Jurkat, Clone E6-1 (cell line): ENCODE results near the gene LTV1. TPM values are rescaled to one million over a fixed set of nuclear protein-coding genes. Genes with fewer than 3 reads are reported as not detected.
A peak's percentile ranks its signal among the peaks of the same experiment; 100 is the strongest.
"Not testable (repeated sequence)": the region's sequence is repeated elsewhere in the genome, so short reads cannot be mapped to it uniquely, and the experiment has no call there.

Experiments used
- DNase-seq: peaks from one replicate; pipeline ENCODE4 v3.0.0-alpha.2; 2011; ENCODE audit warnings: low read depth, low spot score
- H3K4me3 ChIP-seq: 2 replicates; pipeline ENCODE4 v1.5.1; 2011; ENCODE audit warnings: mild to moderate bottlenecking, low read length, control low read depth, moderate library complexity
- polyA plus RNA-seq: library from polyadenylated mRNA; unstranded; fragments of >200 nt; gene quantifications from one replicate; pipeline ENCODE4 v1.2.1, GENCODE V29; 2012; ENCODE audit warnings: missing spikeins; ENCODE audit not compliant: insufficient read length, insufficient read depth

The LTV1 gene
- 51.7 TPM for polyA plus RNA-seq

GRCh38 chr6:143842902-143843676 is at the start of gene LTV1:
Gene LTV1, plus strand, starts transcription at chr6:143843338. Its CDS starts 140 bp downstream, at chr6:143843478.
- peak within 1 kb of the TSS; percentile 94 for H3K4me3 ChIP-seq
- peak; percentile 91 for DNase-seq

DNA sequence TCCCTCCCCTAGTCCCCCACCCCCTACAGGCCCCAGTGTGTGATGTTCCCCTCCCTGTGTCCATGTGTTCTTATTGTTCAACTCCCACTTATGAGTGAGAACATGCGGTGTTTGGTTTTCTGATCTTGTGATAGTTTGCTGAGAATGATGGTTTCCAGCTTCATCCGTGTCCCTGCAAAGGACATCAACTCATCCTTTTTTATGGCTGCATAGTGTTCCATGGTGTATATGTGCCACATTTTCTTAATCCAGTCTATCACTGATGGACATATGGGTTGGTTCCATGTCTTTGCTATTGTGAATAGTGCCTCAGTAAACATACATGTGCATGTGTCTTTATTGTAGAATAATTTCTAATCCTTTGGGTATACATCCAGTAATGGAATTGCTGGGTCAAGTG is 46.6 kb upstream of the LTV1 start:
- not testable (repeated sequence) for DNase-seq, H3K4me3 ChIP-seq

- DNase-seq, H3K4me3 ChIP-seq: not testable (repeated sequence)
Measured at GRCh38 chr6:143798487-143798886, 44.7 kb upstream of the LTV1 start.

DNA sequence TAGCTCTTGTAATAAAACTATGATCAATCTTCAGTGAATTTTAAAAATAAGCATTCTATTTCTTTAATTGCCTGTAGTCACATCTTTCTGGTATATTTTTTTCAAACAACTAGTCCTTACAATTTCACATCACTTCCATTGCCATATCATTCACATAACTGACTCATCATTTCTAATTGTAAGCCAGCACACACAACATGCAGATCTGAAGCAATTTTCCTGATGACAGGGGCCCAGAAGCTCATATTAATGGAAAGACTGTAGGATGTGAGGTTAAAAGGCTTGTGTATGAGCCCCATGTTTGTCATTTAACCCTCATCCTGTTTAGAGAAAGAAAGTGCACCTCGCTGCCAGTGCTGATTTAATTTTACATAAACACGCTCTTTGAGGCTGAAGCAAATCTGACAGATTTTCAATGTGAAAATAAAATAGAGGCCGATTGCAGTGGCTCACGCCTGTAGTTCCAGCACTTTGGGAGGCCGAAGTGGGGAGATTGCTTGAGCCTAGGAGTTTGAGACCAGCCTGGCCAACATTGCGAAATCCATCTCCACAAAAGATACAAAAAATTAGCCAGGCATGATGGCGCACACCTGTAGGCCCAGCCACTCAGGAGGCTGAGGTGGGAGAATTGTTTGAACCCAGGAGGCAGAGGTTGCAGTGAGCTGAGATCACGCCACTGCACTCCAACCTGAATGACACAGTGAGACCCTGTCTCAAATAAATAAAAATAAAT is 40.1 kb upstream of the LTV1 start:
- no peak for DNase-seq

DNA sequence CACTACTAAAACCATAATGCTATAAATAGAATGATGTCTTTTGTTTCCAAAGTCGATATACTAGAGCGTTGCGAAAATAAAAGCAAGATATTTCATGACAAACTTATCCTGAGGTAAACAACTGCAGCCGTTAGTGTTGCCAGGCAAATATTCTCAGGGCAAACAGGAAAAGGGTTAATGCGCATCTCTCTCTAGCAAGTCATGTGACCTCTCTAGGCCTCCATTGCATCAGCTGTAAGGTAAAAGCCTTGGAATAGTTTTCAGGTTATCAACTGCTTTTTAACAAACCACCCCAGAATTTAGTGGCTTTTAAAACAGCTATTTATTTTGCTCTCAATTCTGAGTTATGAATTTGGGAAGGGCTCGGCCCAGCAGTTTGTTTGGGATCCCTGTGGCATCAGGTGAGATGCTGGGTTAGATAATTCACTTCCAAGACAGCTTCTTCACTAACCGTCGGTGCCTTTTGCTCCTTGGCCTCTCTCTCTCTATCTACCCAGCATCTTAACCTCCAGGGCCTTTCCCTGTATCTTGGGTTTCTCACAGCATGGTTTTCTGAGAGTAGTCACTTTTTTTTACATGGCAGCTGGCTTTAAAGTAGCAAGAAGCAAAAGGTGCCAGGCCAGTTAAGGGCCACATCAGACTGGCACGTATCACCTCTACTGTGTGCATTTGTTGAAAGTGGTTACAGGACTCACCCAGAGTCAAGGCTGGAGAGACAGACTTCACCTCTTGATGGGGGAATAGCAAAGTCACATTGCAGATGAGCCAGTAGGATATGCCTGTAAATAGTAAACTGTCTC is 39.2 kb upstream of the LTV1 start:
- DNase-seq: no peak
- no peak overlapping the region for H3K4me3 ChIP-seq

More for the DNA sequence above, 40.1 kb upstream of the LTV1 start:
- no peak overlapping the region for H3K4me3 ChIP-seq

GRCh38 chr6:143804835-143805239 is 38.3 kb upstream of the LTV1 start:
- DNase-seq: no peak
- H3K4me3 ChIP-seq: no peak overlapping the region

DNA sequence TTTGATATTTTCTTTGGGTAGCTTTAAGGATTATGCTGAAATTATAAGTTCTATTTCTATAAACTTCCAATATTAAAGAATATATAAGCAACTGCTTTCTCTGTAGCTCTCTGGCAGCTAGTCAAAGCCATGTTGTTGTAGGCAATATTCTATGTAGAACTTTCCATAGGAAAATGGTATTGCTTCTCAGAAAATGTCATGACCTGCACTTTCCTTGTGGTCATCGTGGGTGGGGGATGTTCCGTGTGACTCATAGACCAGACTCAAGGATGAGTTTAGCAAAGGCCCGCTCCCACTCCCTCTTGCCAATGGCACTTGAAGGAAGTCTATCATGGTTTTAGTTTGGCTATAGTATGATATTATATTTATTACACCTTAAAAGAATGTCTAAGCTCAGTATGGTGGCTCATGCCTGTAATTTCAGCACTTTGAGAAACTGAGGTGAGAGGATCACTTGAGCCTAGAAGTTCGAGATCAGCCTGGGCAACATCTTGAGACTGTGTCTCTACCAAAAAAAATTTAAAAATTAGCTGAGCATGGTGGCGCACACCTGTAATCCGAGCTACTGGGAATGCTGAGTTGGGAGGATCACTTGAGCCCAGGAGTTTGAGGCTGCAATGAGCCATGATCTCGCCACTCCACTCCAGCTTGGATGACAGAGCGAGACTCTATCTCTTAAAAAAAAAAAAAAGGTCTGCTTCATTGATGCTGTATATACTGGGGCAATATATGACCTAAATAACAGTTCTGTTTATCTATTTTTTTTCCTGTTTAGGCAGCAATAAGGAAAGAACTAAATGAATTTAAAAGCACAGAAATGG is 36.6 kb upstream of the LTV1 start:
- DNase-seq: no peak
- H3K4me3 ChIP-seq: no peak overlapping the region

- no peak for DNase-seq
- H3K4me3 ChIP-seq: no peak overlapping the region
Measured at GRCh38 chr6:143807103-143807772, 35.9 kb upstream of the LTV1 start.

- DNase-seq: no peak
- no peak overlapping the region for H3K4me3 ChIP-seq
Measured at GRCh38 chr6:143810745-143811144, 32.4 kb upstream of the LTV1 start.

DNA sequence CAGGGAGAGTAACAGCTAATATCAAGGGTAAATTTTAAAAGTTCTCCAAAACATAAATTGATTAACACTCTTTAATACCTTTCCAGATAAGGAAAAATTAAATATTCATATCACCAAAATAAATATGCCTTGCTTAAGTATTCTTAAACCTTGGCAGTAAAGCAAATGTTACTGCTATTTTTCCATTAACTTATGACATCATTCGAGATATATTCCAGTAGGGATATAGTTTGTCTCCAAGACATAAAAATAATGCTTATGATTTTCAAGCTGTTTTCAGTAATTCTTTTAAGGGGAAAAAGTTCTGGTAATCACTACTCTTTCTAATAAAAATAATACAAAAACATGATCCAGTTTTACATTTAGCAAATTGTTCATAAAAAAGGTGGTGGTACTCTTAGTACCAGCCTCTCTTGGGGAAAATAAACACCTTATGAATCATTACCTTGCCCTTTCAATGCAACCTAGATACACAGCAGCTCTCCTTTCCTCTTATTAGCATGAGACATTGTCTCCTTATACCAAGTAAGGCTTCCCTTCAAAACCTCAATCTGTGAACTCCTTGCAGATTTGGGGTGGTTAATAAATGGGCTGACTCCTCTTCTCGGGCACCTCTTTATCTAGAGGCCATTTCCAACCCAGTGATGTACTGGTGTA is 31.5 kb upstream of the LTV1 start:
- no peak overlapping the region for H3K4me3 ChIP-seq
- DNase-seq: no peak

DNA sequence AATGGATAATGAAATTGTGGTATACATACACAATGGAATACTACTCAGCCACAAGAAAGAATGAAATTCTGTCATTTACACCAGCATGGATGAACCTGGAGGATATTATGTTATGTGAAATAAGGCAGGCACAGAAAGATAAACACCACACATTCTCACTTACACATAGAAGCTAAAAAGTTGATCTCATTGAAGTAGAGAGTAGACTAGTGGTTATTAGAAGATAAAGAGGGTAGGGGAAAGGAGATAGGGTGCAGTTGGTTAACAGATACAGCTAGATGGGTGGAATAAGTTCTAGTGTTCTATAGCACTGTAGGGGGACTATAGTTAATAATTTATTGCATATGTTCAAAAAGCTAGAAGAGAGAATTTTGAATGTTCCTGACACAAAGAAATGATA is 25.5 kb upstream of the LTV1 start:
- no peak overlapping the region for H3K4me3 ChIP-seq
- no peak for DNase-seq

- DNase-seq: no peak
- no peak overlapping the region for H3K4me3 ChIP-seq
Measured at GRCh38 chr6:143821359-143821758, 21.8 kb upstream of the LTV1 start.

- no peak overlapping the region for H3K4me3 ChIP-seq
- DNase-seq: no peak
Measured at GRCh38 chr6:143822584-143823024, 20.5 kb upstream of the LTV1 start.

DNA sequence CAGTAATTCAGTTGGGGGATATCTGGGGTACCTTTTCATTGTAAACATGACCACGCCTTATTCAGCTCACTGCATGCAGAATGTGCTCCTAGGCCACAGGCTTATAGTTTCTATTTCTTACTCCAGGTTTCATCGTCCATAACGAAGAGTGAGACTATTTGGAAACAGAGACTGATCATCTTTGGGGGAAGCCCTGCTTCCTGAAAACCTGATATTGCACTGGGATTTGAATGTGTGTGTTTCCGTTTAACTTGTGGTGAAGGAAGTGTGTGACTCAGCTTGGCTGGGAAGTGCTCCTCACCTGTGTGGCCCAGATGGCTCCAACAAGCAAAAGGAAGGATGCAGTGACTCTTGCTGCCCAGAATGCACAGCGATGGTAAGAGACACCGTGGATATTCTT is 19.6 kb upstream of the LTV1 start:
- DNase-seq: no peak
- no peak overlapping the region for H3K4me3 ChIP-seq

- no peak for DNase-seq
- H3K4me3 ChIP-seq: no peak overlapping the region
Measured at GRCh38 chr6:143828572-143828971, 14.6 kb upstream of the LTV1 start.

GRCh38 chr6:143836150-143836549 is 7.0 kb upstream of the LTV1 start:
- no peak overlapping the region for H3K4me3 ChIP-seq
- DNase-seq: no peak

DNA sequence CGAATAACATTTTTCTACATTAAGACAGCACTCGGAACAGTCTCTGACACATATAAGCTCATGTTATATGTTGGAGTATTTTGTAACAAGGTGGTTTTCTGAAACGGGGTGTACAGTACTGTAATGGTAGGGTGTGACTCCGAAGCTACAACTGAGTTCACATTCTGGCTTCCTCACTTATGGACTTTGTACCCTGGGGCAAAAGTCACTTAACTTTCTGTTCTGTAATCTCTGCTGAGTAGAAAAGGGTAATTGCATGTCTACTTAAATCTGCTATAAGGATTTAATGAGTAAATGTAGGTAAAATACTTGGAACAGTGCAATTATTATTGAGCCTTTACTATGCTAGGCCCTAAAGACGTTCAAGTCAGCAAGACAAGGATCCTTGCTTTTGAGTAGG is 4.7 kb upstream of the LTV1 start:
- H3K4me3 ChIP-seq: no peak overlapping the region
- DNase-seq: no peak

DNA sequence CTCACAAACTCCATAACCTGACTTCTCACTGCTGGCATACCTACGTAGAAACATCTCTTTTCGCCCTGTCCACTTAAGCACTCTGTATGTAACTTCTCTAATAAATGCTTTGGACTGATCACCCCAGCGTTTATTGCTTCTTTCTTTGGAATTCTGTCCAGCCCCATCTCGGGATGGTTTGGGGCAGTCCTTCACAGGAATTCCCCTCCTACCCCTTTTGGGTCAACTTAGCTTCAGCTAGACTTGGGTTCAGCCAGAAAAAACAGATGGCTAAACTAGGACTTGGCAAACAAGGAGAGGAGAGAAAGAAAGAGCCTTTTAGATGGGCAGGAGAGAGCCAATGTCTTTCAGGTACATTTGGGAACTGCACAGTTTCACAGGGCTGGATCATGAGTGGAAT is 3.9 kb upstream of the LTV1 start:
- DNase-seq: no peak
- no peak overlapping the region for H3K4me3 ChIP-seq
